ENCODE results near the gene ADGRA1.
"Not testable (repeated sequence)": the region's sequence is repeated elsewhere in the genome, so short reads cannot be mapped to it uniquely, and the experiment has no call there.

ADGRA1 gene

DNA sequence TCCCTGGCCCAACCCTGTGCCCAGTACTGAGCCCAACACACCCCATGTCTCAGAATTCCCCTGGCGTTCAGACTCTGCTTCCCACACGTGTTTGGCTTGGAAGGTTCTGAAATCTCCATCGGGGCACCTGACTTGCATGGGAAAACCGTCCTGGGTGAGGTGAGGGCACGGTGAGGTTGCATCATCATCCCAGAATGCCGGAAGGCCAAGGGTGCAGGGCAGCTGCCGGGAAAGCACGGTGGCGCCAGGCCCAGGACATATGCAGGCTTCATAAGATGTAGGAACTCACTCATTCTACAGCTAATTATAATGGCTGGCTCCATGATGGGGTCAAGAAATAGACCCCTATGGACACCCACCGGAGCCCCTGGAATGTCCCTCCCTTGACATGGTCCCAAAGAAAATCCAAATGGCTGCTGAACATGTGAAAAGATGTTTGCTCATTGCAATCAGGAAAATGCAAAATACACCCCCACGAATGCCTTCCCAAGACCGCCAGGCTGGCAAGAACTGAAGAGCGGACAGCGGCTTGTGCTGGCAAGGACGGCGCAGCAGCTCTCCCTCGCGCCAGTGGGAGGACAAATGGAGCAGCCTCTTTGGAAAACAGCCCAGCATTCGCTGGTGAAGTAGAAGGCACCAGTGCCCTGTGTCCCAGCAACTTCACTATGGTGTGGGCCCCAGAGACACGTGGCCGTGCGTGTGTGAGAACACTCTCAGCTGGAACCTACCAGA, 74.6 kb downstream of the ADGRA1 start:
- DNase-seq (ENCODE audit: low read depth) = no peak

DNA sequence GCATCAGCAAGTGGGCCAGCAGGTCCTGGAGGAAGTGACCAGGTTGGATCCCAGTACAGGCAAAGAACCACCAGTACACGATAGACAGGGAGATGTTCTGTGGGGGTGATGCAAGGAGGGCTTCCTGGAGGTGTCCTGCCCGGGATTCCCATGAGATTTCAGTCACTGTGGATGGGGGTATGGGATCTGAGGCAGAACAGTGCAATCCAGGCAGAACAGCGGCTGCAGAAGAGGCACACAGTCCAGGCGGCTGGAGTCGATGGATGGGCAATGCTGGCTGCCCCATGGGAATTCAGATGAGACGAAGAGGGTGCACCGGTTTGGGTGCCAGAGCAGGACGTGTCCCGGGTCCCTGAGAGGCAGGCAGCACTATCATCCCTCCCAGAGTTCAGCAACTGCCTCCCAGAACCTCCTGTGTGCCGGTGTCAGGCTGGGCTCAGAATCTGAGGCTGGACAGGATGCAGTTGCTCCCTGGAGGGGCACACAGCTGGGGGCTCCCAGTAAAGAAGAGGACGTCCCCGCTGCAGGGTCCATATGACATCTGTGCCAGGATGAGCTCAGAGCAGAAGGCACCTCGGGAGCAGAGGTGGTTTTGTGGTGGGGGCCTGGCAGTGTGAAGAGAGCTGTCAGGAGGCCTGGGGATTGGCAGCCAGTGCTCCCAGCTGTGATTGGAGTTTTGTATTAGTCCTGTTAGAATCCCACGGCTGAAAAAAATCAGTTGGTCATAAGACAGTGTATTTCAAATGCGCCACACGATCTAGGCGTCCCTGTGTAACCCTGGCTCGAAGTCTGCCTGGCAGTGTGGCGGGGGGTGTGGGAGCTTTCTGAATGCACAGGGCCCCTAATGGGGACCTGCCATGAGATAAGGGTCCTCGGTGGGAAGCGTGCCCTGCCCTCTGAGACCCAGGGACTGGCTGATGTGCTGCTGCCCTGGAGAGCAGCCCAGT, 75.5 kb downstream of the ADGRA1 start:
- DNase-seq (ENCODE audit: low read depth) = no peak

DNA sequence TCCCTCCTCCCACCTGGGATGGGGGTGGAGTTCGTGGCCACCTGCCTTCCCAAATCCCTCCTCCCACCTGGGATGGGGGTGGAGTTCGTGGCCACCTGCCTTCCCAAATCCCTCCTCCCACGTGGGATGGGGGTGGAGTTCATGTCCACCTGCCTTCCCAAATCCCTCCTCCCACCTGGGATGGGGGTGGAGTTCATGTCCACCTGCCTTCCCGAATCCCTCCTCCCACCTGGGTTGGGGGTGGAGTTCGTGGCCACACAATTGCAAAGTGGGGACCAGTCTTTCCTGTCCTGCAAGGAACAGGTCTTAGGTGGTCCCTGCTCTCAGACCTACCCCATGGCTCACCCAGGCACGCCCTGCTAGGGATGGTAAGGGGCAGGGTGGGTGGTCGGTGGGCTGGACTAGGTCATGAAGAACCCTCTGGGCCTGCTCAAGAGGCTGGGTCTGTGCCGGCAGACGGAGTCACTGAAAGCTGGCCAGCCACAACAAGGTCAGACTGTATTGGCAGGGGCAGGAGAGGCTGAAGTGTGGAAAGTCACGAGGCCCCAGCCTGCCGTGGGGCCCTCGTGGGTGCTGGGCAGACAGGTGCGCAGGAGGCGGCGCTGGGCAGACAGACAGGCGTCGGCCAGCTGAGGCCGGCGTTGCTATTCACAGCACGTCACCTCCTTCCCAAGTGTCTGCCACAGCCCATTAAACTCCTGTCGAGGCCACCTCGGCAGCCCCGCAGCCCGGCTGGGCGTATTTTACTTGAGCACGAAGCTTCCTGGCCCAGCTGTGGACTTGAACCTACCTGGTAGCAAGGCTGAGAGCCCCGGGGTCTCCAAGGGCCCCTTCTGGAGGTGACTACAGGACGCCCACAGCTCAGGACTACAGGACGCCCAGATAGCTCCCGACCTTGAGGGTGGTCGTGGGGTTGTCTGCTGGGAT, 76.4 kb downstream of the ADGRA1 start:
- DNase-seq (ENCODE audit: low read depth) = no peak

DNA sequence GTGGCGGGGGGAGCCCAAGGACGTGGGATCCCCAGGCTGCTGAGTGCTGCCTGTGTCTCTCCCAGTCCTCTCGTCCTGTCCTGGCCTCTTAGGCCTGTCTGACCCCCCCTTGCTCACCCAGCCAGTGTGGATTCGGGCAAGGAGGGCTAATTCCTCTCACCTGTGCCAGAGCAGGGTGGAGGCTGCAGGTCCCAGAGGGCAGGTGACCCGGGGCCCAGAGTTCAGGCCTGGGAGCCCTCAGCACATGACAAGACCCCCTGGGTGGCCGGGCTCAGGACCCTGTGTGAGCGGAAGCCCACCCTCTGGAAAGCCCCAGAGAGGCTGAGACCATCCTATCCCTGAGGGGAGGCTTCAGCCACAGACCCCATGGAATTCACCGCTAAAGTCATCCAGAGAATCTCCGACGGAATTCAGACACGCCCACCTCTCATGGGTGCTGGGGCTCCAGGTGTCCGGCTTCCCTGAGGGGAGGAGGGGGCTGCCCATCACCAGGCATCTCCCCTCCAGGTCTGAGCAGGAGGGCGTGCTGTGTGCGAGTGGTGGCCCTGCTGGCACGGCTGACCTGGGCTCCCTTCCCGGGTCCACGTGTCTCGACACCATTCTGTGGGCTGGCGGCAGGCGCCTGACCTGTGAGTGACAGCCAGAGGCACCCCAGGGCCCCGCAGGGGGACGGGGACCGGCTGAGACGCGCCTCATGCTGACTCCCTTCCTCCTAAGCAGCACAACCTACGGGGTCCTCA, 77.3 kb downstream of the ADGRA1 start:
- DNase-seq (ENCODE audit: low read depth) = no peak

GRCh38 chr10:133165556-133166503, 78.1 kb downstream of the ADGRA1 start:
- DNase-seq (ENCODE audit: low read depth) = no peak

- DNase-seq (ENCODE audit: low read depth) = no peak
Measured at GRCh38 chr10:133166504-133166827, 78.7 kb downstream of the ADGRA1 start.

DNA sequence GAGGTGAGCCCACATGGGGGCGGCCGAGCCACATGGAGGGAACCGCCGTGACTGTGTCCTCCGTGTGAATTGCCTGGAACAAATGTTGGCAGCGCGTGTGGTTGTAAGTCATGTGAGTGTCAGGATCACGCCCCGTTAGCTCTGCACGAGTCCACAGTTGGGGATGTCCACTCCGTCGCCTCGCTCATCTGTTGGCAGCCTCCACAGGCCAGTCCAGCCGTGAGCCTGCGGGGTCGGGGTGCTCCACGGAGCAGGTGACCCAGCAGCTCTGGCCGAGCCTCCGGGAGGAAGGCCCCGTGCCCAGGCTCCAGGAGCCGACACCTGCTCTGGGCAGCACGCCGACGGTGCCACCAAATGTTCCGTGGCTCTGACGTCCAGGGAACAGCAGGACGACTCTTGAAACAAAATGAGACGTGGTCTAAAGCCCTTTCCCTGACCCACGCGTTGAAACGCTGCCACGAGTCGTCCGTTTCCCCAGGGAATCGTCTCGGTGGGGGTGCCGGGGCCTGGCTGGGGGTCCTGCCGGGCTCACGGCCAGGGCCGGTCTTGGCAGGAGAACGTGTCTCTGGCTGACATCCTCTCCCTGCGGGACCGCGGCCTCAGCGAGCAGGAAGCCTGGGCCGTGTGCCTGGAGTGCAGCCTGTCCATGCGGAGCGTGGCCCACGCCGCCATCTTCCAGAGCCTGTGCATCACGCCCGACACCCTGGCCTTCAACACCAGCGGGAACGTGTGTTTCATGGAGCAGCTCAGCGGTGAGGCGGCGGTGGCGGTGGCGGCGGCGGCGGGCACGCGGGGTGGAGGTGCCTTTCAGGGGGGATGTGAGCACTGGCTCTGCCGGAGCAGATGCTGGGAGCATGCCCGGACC, 79.3 kb downstream of the ADGRA1 start:
- DNase-seq (ENCODE audit: low read depth) = no peak

DNA sequence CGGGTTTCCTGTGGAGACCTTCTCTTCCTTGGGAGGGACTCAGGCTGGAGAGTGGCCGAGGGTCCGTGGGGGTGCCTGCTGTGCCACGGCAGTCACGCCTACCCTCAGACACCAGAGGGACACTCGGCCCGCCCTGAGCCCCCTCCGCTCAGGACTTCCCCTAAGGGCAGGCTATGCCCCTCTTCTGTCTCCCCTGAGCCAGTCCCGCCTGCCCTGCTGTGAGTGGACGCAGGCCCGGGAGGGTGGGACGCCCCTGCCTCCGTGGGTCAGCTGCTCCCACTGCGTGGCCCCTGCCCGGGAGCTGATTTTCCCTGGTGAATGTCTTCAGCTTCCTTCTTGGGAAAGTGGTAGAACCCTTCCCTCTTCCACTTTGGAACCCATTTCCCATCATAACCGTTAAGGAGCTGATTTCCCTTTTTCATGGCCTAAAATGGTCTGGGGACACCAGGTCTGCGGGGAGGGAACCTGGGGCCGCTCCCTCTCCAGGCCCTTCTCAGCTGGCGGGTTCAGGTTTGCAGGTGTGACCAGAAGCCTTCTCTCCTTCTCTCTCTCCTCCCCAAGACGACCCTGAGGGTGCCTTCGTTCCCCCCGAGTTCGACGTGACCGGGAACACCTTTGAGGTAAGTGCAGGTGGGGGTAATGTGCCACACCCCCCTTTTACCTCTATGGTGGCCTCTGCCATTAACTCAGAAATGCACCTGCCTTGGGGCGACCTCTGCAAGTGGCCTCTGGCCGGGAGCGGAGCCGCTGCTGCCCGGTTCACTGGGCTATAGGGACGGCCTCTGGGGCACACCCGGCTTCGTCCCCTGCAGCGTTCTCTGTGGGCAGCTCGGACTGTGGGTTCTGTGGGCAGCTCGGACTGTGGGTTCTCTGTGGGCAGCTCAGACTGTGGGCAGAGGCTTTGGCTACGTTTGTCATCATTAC, 80.2 kb downstream of the ADGRA1 start:
- no peak for DNase-seq (ENCODE audit: low read depth)

DNA sequence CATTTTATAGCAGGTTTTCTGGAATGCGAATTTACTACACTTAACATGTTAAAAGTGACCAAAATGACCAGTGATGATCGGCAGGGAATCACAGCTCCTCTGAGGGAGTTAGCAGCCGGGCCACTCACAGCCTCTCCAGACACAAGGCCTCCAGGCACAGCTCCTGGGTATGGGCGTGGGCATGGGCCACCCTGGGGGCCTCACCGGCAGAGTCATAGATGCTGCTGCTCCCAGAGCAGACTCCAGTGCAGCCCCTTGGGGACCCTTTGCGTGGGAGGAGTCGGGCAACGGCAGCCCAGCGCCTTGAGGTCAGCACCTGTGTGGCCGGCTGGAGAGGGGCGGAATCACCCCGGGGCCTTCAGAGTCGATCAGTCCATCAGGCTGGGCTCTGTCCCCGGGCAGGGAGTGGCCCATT, 80.9 kb downstream of the ADGRA1 start:
- no peak for DNase-seq (ENCODE audit: low read depth)

- no peak for DNase-seq (ENCODE audit: low read depth)
Measured at GRCh38 chr10:133169173-133169947, 81.6 kb downstream of the ADGRA1 start.

GRCh38 chr10:133170092-133170491, 82.4 kb downstream of the ADGRA1 start:
- DNase-seq (ENCODE audit: low read depth) = no peak

DNA sequence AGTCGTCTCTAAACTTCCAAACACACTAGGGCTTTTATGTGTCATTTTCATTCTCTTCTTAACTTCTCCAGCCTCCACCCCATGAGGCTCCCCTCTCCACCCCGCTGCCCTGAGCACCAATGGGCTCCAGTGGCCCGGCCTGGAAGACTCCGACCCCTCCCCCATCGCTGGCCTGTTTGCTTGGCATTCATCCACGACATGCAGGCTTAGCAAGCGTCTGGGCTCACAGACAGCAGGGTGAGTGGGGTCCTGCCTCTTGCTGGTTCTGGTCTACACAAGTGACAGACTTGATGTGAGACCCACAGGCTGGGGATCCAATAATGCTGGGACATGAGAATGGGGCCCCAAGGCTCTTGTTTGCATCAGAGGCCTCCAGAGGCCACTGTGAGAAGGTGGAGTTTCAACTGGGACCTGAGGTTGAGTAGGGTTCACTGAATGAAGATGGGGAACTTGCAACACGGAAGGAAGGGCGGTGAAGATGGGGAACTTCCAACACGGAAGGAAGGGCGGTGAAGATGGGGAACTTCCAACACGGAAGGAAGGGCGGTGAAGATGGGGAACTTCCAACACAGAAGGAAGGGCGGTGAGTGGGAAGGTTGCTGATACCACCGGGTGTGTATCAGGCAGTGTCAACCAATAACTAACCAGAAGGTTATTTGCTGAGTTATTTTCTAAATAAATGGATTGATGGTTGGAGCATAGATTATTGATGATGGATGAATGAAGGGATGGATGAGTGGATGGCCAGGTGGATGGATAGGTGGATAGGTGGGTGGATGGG, 86.3 kb downstream of the ADGRA1 start:
- DNase-seq (ENCODE audit: low read depth) = no peak

DNA sequence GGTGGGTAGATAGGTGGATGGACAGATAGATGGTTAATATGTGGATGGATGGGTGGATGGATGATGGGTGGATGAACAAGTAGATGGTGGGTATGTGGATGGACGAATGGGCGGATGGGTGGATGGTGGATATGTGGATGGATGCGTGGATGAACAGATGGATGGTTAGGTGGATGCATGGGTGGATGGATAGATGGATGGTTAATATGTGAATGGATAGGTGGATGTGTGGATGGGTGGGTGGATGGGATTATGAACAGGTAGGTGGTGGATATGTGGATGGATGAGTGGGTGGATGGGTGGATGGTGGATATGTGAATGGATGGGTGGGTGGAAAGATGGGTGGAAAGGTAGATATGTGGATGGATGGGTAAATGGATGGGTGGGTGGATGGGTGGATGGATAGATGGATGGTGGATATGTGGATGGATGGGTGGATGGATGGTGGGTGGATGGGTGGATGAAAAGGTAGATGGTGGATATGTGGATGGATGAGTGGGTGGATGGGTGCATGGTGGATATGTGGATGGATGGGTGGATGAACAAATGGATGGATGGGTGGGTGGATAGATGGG, 87.1 kb downstream of the ADGRA1 start:
- DNase-seq (ENCODE audit: low read depth) = no peak

- not testable (repeated sequence) for DNase-seq (ENCODE audit: low read depth)
Measured at GRCh38 chr10:133175624-133176023, 87.9 kb downstream of the ADGRA1 start.

- DNase-seq (ENCODE audit: low read depth) = no peak
Measured at GRCh38 chr10:133176546-133176945, 88.8 kb downstream of the ADGRA1 start.
